ENCODE data around the gene C2CD2L. TPM values are rescaled to one million over a fixed set of nuclear protein-coding genes. Genes with fewer than 3 reads are reported as not detected.
A peak's percentile ranks its signal among the peaks of the same experiment; 100 is the strongest.

Gene C2CD2L
- total RNA-seq, 1 experiment from 2014 or later: 6.4 TPM

DNA sequence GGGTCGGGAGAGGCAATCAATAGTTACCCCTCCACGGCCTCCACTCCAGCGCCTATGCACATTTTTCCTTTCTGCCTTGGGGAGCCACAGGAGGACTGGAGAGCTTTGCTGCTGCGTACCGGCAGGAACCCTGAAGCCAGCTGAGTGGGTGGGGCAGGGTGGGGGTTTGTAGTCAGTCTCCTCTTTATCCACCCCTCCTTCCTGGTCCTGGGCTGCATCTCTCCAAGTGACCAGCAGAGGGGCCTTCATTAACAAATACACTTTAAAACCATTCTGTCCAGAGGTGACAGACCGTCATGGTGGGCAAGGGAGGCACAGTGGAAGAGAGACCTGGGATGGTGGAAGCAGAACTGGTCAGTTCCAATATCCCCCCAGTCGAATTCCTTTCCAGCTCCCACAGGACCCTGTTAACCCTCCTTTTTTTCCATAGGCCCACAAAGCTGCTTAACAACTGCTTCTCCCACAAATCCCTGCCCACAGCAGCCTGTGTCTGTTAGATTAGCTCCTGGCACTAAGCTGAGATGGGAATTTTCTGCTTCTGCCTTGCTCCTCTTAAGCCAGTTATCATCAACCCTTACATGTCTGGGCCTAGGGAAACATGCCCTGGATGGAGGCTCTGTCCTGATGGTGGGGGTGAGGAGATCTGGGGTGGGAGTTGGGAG lies 37.8 kb downstream of the C2CD2L start:
- Mint-ChIP-seq H3K9me3 (no peaks in the 10 kb centered on the region), H3K4me3 (no peak overlapping the region), H3K27me3 (ENCODE audit: low read depth) (peaks cover 43% of the 10 kb centered on the region), H3K4me1 (peaks cover 23% of the 10 kb centered on the region), H3K27ac (no peak overlapping the region), H3K36me3 (no peaks in the 10 kb centered on the region)
- peak; percentile 83 for ATAC-seq
- ChIA-PET CTCF (interaction anchor here (0.6 to 2.5 kb wide), 44 partner anchors 8 to 1302 kb away, joined by 3 to 31 read pairs (median 4); partner anchors contain the start of genes C1QTNF5, C2CD2L, CBL and DPAGT1), POLR2A (interaction anchor here (0.6 to 1.1 kb wide), 2 partner anchors 20 to 23 kb away, joined by 3 to 4 read pairs; partner anchors contain the start of gene HINFP)
- DNase-seq (ENCODE audit: low spot score): peak; percentile 84
- TF ChIP-seq NFE2L1 (CRISPR knock-in tag; IDR thresholded peaks at IDR 0.05) (no peak), MXD4 (CRISPR knock-in tag; IDR thresholded peaks at IDR 0.05; ENCODE audit: borderline replicate concordance) (no peak)
- TF ChIP-seq, protein P1, sequence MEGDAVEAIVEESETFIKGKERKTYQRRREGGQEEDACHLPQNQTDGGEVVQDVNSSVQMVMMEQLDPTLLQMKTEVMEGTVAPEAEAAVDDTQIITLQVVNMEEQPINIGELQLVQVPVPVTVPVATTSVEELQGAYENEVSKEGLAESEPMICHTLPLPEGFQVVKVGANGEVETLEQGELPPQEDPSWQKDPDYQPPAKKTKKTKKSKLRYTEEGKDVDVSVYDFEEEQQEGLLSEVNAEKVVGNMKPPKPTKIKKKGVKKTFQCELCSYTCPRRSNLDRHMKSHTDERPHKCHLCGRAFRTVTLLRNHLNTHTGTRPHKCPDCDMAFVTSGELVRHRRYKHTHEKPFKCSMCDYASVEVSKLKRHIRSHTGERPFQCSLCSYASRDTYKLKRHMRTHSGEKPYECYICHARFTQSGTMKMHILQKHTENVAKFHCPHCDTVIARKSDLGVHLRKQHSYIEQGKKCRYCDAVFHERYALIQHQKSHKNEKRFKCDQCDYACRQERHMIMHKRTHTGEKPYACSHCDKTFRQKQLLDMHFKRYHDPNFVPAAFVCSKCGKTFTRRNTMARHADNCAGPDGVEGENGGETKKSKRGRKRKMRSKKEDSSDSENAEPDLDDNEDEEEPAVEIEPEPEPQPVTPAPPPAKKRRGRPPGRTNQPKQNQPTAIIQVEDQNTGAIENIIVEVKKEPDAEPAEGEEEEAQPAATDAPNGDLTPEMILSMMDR (IDR thresholded peaks at IDR 0.05): peak; percentile 52

DNA sequence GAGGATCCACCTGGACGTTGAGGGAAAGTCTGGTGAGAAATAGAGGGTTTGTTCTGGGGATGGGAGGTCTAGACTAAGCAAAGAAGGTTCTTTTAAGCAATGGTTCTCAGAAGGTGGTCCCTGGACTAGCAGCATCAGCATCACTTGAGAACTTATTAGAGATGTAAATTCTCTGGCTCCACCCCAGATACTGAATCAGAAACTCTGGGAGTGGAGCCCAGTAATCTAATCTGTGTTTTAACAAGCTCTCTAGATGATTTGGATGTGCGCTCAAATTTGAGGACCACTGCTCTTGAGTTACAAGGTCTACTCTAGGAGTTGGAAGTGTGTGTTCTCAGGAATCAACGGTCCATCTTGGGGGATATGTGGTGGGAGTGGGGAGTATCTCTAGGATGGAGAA lies 38.4 kb downstream of the C2CD2L start:
- Mint-ChIP-seq H3K4me3 (no peak overlapping the region), H3K4me1 (peaks cover 25% of the 10 kb centered on the region), H3K27ac (no peak overlapping the region), H3K36me3 (no peaks in the 10 kb centered on the region), H3K9me3 (no peaks in the 10 kb centered on the region), H3K27me3 (ENCODE audit: low read depth) (peaks cover 48% of the 10 kb centered on the region)
- TF ChIP-seq ETV6 (CRISPR knock-in tag; IDR thresholded peaks at IDR 0.05) (no peak), MXD4 (CRISPR knock-in tag; IDR thresholded peaks at IDR 0.05; ENCODE audit: borderline replicate concordance) (no peak), ATF1 (CRISPR knock-in tag; IDR thresholded peaks at IDR 0.05) (no peak), PRRX2 (CRISPR knock-in tag; IDR thresholded peaks at IDR 0.05) (no peak), TCF7 (CRISPR knock-in tag; IDR thresholded peaks at IDR 0.05; ENCODE audit: low read depth) (no peak), FOXJ3 (CRISPR knock-in tag; IDR thresholded peaks at IDR 0.05; ENCODE audit: borderline replicate concordance) (no peak), ZNF263 (CRISPR knock-in tag; IDR thresholded peaks at IDR 0.05; ENCODE audit: low read depth) (no peak), ZNF219 (CRISPR knock-in tag; IDR thresholded peaks at IDR 0.05; ENCODE audit: borderline replicate concordance) (no peak), ZBTB21 (CRISPR knock-in tag; IDR thresholded peaks at IDR 0.05; ENCODE audit: borderline replicate concordance) (no peak)
- TF ChIP-seq, protein P2, sequence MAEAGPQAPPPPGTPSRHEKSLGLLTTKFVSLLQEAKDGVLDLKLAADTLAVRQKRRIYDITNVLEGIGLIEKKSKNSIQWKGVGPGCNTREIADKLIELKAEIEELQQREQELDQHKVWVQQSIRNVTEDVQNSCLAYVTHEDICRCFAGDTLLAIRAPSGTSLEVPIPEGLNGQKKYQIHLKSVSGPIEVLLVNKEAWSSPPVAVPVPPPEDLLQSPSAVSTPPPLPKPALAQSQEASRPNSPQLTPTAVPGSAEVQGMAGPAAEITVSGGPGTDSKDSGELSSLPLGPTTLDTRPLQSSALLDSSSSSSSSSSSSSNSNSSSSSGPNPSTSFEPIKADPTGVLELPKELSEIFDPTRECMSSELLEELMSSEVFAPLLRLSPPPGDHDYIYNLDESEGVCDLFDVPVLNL (CRISPR knock-in tag; IDR thresholded peaks at IDR 0.05; ENCODE audit: borderline replicate concordance, low read depth): no peak
- TF ChIP-seq, protein P3, sequence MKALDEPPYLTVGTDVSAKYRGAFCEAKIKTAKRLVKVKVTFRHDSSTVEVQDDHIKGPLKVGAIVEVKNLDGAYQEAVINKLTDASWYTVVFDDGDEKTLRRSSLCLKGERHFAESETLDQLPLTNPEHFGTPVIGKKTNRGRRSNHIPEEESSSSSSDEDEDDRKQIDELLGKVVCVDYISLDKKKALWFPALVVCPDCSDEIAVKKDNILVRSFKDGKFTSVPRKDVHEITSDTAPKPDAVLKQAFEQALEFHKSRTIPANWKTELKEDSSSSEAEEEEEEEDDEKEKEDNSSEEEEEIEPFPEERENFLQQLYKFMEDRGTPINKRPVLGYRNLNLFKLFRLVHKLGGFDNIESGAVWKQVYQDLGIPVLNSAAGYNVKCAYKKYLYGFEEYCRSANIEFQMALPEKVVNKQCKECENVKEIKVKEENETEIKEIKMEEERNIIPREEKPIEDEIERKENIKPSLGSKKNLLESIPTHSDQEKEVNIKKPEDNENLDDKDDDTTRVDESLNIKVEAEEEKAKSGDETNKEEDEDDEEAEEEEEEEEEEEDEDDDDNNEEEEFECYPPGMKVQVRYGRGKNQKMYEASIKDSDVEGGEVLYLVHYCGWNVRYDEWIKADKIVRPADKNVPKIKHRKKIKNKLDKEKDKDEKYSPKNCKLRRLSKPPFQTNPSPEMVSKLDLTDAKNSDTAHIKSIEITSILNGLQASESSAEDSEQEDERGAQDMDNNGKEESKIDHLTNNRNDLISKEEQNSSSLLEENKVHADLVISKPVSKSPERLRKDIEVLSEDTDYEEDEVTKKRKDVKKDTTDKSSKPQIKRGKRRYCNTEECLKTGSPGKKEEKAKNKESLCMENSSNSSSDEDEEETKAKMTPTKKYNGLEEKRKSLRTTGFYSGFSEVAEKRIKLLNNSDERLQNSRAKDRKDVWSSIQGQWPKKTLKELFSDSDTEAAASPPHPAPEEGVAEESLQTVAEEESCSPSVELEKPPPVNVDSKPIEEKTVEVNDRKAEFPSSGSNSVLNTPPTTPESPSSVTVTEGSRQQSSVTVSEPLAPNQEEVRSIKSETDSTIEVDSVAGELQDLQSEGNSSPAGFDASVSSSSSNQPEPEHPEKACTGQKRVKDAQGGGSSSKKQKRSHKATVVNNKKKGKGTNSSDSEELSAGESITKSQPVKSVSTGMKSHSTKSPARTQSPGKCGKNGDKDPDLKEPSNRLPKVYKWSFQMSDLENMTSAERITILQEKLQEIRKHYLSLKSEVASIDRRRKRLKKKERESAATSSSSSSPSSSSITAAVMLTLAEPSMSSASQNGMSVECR (CRISPR knock-in tag; IDR thresholded peaks at IDR 0.05; ENCODE audit: borderline replicate concordance): no peak
- TF ChIP-seq, protein P4, sequence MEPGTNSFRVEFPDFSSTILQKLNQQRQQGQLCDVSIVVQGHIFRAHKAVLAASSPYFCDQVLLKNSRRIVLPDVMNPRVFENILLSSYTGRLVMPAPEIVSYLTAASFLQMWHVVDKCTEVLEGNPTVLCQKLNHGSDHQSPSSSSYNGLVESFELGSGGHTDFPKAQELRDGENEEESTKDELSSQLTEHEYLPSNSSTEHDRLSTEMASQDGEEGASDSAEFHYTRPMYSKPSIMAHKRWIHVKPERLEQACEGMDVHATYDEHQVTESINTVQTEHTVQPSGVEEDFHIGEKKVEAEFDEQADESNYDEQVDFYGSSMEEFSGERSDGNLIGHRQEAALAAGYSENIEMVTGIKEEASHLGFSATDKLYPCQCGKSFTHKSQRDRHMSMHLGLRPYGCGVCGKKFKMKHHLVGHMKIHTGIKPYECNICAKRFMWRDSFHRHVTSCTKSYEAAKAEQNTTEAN (CRISPR knock-in tag; IDR thresholded peaks at IDR 0.05): no peak
- no peak for ATAC-seq
- POLR2A ChIA-PET: no interaction called here
- CTCF ChIA-PET: interaction anchor here (0.7 to 2.5 kb wide), 17 partner anchors 11 to 194 kb away, joined by 3 to 31 read pairs (median 5); partner anchors contain the start of genes CBL, DPAGT1, HINFP and NHERF4
- DNase-seq (ENCODE audit: low spot score): no peak
